Stomach (tissue), 9 donors: ENCODE results near the gene SCAND1. TPM values are rescaled to one million over a fixed set of nuclear protein-coding genes. Genes with fewer than 3 reads are reported as not detected.

Source experiments
- DNase-seq, 2 donors: peaks; one replicate each; pipeline versions ENCODE4 v3.0.0 to v3.0.0-alpha.2; 2013 to 2019
- H3K27ac ChIP-seq, 5 donors: fragments of 200-600 bp in 4 of 5; sonication (generic) in 4 of 5; one replicate each; pipeline ENCODE4 v1.5.1; 2013 to 2019; ENCODE audit warnings: mild to moderate bottlenecking in 1 of 5, moderate library complexity in 1 of 5
- H3K27me3 ChIP-seq, 3 donors: fragments of 200-600 bp; sonication (generic); one replicate each; pipeline ENCODE4 v1.5.1; 2017 to 2019; ENCODE audit warnings: mixed run types in 1 of 3
- H3K36me3 ChIP-seq, 4 donors: fragments of 200-600 bp; sonication (generic); 1 replicate in 3 of 4; 2 replicates in 1 of 4; pipeline ENCODE4 v1.5.1; 2016 to 2019
- H3K4me1 ChIP-seq, 4 donors: fragments of 200-600 bp; sonication (generic); one replicate each; pipeline ENCODE4 v1.5.1; 2016 to 2019
- H3K4me3 ChIP-seq, 4 donors: fragments of 200-600 bp; sonication (generic) in 3 of 4; one replicate each; pipeline ENCODE4 v1.5.1; 2016 to 2019; ENCODE audit warnings: mild to moderate bottlenecking in 1 of 4
- H3K9me3 ChIP-seq, 4 donors: fragments of 200-600 bp; sonication (generic); one replicate each; pipeline ENCODE4 v1.5.1; 2016 to 2019
- EP300 ChIP-seq: sonication (generic); formaldehyde crosslinking; IDR thresholded peaks from one replicate; pipeline ENCODE4 v1.6.1; 2017; ENCODE audit warnings: antibody characterized with exemption
- POLR2A ChIP-seq, 4 donors: fragments of 450-650 bp; IDR thresholded peaks; one replicate each; pipeline ENCODE4 v1.6.1; 2016; ENCODE audit warnings: antibody characterized with exemption in 4 of 4, control low read depth in 2 of 4, mild to moderate bottlenecking in 1 of 4, moderate library complexity in 1 of 4
- POLR2AphosphoS5 ChIP-seq, 3 donors: sonication (generic); formaldehyde crosslinking; IDR thresholded peaks; one replicate each; pipeline ENCODE4 v1.6.1; 2016; ENCODE audit warnings: antibody characterized with exemption in 3 of 3
- WGBS, 5 donors: extraction: QIAGEN DNeasy Blood & Tissue Kit in 3 of 5; methylation state at CpG; one replicate each; pipeline versions ENCODE4 v1.1.5 to v1.1.7; 2013 to 2018; 5-methylcytosine and 5-hydroxymethylcytosine counted together
- intact Hi-C: fragments of 100-400 bp; cut with DNase I; formaldehyde crosslinking; loops from one replicate; pipeline ENCODE4 v1.15.1; 2023; ENCODE audit warnings: low total_unique reads
- polyA plus RNA-seq, 3 donors: library from polyadenylated mRNA; stranded (reverse); fragments of 200-250 nt; gene quantifications; one replicate each; pipeline ENCODE4 v1.2.3, GENCODE V29; 2013
- small RNA-seq, 4 donors: library from RNA; depleted of rRNA; stranded (forward); fragments of <200 nt; gene quantifications; one replicate each; pipeline ENCODE3, GENCODE V24; 2016
- total RNA-seq, 5 donors: library from RNA; depleted of rRNA; stranded (reverse); fragments of >200 nt; gene quantifications; one replicate each; pipeline versions ENCODE4 v1.1.0 to v1.2.3, GENCODE V29; 2014 to 2016
- TF ChIP-seq, protein P1 (sequence below), 7 experiments: fragments of 450-650 bp in 4 of 7; fragments of 200-600 bp in 3 of 7; sonication (generic) in 3 of 7; IDR thresholded peaks; one replicate each; pipeline ENCODE4 v1.5.1; 2016 to 2019; ENCODE audit warnings: antibody characterized with exemption in 7 of 7, control low read depth in 2 of 7, mild to moderate bottlenecking in 1 of 7
- donor health status: healthy with polysubstance abuse.
- donor health status: Bipolar disorder and iron deficiency.
- donor health status: healthy.

SCAND1 gene
- total and polyA plus RNA-seq, 8 donors = 16.9 to 246 (median 136) TPM

DNA sequence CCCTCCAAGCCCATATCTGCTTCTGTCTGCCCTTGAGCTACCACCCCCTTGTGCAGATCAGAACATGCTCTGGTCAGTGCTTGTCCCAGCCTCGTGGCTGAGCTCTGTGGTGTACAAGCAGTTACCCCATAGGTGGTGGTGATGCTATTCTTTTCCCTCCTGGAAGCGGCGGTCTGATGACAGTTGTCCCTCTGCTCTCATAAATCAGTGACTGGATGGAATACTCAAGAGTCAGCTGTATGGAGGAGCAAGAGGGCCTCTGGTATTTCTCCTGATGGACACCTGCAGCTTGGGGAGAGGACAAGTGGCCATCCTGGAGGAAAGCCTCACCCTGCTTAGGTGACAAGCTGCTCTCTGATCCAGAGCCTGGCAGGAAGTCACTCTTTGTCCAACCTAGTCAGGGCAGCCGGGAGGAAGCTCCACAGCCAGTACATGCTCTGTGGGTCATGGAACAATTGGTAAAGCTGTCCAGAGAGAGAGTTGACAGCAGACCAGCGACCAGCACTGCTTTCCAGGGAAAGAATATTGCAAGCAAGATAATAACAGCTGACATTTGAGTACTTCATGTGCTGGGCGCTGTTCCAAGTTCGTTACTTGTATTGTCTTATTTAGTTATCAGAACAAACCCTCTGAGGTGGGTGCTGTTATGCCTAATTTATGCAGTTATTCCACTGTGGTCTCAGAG is 47.1 kb downstream of the SCAND1 start:
- no peak overlapping the region for H3K4me3 ChIP-seq

DNA sequence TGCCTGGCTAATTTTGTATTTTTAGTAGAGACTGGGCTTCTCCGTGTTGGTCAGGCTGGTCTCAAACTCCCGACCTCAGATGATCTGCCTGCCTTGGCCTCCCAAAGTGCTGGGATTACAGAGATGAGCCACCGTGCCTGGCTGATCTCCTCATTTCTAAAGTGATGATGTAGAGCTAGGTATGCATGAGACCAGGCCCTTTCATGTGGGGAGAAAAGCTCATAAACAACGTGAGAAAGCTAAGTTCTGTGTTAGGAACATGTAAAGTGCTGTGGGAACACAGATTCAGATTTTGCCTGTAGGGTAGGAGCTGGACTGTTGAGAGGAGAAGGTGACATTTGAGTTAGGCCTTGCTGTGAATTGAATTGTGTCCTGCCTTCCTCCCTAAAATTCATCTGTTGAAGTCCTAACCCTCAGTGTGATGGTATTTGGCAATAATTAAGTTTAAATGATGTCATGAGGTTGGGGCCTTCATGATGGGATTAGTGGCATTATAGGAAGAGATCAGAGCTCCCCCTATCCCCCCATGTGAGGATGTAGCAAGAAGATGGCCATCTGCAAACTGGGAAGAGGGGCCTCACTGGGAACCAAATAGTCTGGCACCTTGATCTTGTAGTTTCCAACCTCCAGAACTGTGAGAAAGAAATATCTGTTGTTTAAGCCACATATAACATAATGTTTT is 49.2 kb downstream of the SCAND1 start:
- no peak overlapping the region for H3K4me3 ChIP-seq
- no peak for DNase-seq
- no peak overlapping the region for H3K27ac ChIP-seq
- no peak for TF ChIP-seq POLR2A (IDR thresholded peaks at IDR 0.05)
- no peaks in the 10 kb centered on the region for H3K9me3 ChIP-seq
- H3K36me3 ChIP-seq = peaks cover 0 to 58% (median 34%) of the 10 kb centered on the region in 4 donors
- H3K27me3 ChIP-seq = no peaks in the 10 kb centered on the region
- peaks cover 0 to 10% (median 0%) of the 10 kb centered on the region in 4 donors for H3K4me1 ChIP-seq
- WGBS, 5 donors = 90 to 97% (median 96%) methylated on average over 4 of the region's 4 CpGs
- intact Hi-C loops = no loop called here

More for the DNA sequence above, 47.1 kb downstream of the SCAND1 start:
- intact Hi-C loops = no loop called here
- peaks cover 0 to 67% (median 40%) of the 10 kb centered on the region in 4 donors for H3K36me3 ChIP-seq
- H3K9me3 ChIP-seq = no peaks in the 10 kb centered on the region
- H3K27me3 ChIP-seq = no peaks in the 10 kb centered on the region
- TF ChIP-seq POLR2AphosphoS5 (IDR thresholded peaks at IDR 0.05) (no peak), POLR2A (IDR thresholded peaks at IDR 0.05) (no peak), EP300 (no peak)
- TF ChIP-seq, protein P1, sequence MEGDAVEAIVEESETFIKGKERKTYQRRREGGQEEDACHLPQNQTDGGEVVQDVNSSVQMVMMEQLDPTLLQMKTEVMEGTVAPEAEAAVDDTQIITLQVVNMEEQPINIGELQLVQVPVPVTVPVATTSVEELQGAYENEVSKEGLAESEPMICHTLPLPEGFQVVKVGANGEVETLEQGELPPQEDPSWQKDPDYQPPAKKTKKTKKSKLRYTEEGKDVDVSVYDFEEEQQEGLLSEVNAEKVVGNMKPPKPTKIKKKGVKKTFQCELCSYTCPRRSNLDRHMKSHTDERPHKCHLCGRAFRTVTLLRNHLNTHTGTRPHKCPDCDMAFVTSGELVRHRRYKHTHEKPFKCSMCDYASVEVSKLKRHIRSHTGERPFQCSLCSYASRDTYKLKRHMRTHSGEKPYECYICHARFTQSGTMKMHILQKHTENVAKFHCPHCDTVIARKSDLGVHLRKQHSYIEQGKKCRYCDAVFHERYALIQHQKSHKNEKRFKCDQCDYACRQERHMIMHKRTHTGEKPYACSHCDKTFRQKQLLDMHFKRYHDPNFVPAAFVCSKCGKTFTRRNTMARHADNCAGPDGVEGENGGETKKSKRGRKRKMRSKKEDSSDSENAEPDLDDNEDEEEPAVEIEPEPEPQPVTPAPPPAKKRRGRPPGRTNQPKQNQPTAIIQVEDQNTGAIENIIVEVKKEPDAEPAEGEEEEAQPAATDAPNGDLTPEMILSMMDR (IDR thresholded peaks at IDR 0.05) = no peak
- 75 to 83% (median 78%) methylated on average over 7 of the region's 7 CpGs for WGBS, 5 donors
- peak in 1 of 2 donors; percentile 25 for DNase-seq
- no peak overlapping the region for H3K27ac ChIP-seq
- H3K4me1 ChIP-seq = peaks cover 0 to 3% (median 0%) of the 10 kb centered on the region in 4 donors

DNA sequence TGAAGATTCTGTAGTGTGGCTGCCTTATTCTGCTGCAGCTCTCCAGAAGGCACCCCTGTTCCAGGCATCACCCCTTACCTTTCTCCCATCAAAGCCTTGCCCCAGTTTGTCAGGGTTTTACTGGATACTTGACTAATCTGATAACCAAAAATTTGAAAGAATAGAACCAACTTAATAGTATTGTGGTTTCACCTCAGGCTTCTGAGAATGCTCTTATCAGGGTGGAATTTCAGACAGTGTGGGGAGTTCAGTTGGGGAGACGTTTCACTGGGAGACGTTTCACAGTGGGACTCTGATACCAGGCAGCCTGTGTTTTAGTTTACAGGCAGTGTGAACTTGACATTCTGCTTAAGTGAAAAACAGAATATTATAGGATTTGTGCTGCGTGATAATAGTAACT is 50.5 kb downstream of the SCAND1 start:
- H3K27ac ChIP-seq = no peak overlapping the region
- TF ChIP-seq POLR2A (IDR thresholded peaks at IDR 0.05) = no peak
- TF ChIP-seq EP300 = no peak
- TF ChIP-seq, protein P1 (IDR thresholded peaks at IDR 0.05) = no peak
- TF ChIP-seq POLR2AphosphoS5 (IDR thresholded peaks at IDR 0.05) = no peak
- DNase-seq = no peak
- intact Hi-C loops = no loop called here
- 73 to 92% (median 87%) methylated on average over 3 of the region's 3 CpGs for WGBS, 5 donors
- peaks cover 0 to 10% (median 0%) of the 10 kb centered on the region in 4 donors for H3K4me1 ChIP-seq
- H3K9me3 ChIP-seq = no peaks in the 10 kb centered on the region
- no peak overlapping the region for H3K4me3 ChIP-seq
- H3K27me3 ChIP-seq = no peaks in the 10 kb centered on the region
- peaks cover 0 to 60% (median 44%) of the 10 kb centered on the region in 4 donors for H3K36me3 ChIP-seq

Small RNAs within 50 kb of the gene (small RNA-seq; reads per million reads assigned to genes)
- 0 reads per million in 4 donors for gene RNU6-937P

Other genes with a start within 250 kb of the SCAND1 start
- 100 to 1,000 TPM; 358 to 770 (median 579) TPM for gene RBM39, start 212.2 kb downstream of the SCAND1 start, total RNA-seq
- gene RBM39, start 212.2 kb downstream of the SCAND1 start, polyA plus RNA-seq = 100 to 1,000 TPM in 2 of 3 donors, 10 to 100 TPM in 1; 93.3 to 273 (median 119) TPM
- 100 to 1,000 TPM in 1 of 5 donors, 10 to 100 TPM in 4; 22.6 to 135 (median 58.0) TPM for gene PHF20, start 182.5 kb downstream of the SCAND1 start, total RNA-seq
- 10 to 100 TPM; 18.3 to 27.3 (median 20.4) TPM for gene PHF20, start 182.5 kb downstream of the SCAND1 start, polyA plus RNA-seq
- gene CNBD2, start 14.1 kb upstream of the SCAND1 start, total RNA-seq = 10 to 100 TPM in 1 of 5 donors, 1 to 10 TPM in 3, not detected in 1; 1.8 to 66.0 (median 9.1) TPM
- 10 to 100 TPM in 1 of 3 donors, 1 to 10 TPM in 2; 4.6 to 14.5 (median 7.0) TPM for gene CNBD2, start 14.1 kb upstream of the SCAND1 start, polyA plus RNA-seq
- 100 to 1,000 TPM in 2 of 5 donors, 10 to 100 TPM in 3; 40.2 to 271 (median 99.2) TPM for gene EPB41L1, start 200.2 kb upstream of the SCAND1 start, total RNA-seq
- 10 to 100 TPM; 25.9 to 36.0 (median 29.5) TPM for gene EPB41L1, start 200.2 kb upstream of the SCAND1 start, polyA plus RNA-seq